ENCODE data around the gene FBLL1. TPM values are rescaled to one million over a fixed set of nuclear protein-coding genes. Genes with fewer than 3 reads are reported as not detected.
"Not testable (repeated sequence)": the region's sequence is repeated elsewhere in the genome, so short reads cannot be mapped to it uniquely, and the experiment has no call there.

Gene FBLL1
- total and polyA plus RNA-seq, 3 experiments from 2014 or later = not detected

- POLR2A ChIA-PET = no interaction called here
Measured at GRCh38 chr5:168531987-168532864, 3.1 kb downstream of the FBLL1 start.

GRCh38 chr5:168534351-168534750 is 5.2 kb downstream of the FBLL1 start:
- H3K27me3 ChIP-seq (ENCODE audit: insufficient read depth, low read length, poor library complexity, severe bottlenecking) = peaks cover 12% of the 10 kb centered on the region
- POLR2A ChIA-PET; H3K27ac ChIP-seq (ENCODE audit: low read depth, low read length); H3K36me3 ChIP-seq (ENCODE audit: insufficient read depth, low read length); DNase-seq; H3K4me1 ChIP-seq (ENCODE audit: insufficient read depth, low read length); H3K36me3 Mint-ChIP-seq; H3K9me3 Mint-ChIP-seq; H3K4me3 ChIP-seq (ENCODE audit: low read length); H3K9me3 ChIP-seq (ENCODE audit: low read length); H3K4me3 Mint-ChIP-seq; H3K27ac Mint-ChIP-seq: not testable (repeated sequence)
- Mint-ChIP-seq H3K27me3 (peaks cover 31 to 45% of the 10 kb centered on the region in 2 donors), H3K4me1 (peaks cover 3 to 10% (median 5%) of the 10 kb centered on the region in 3 donors)
- CTCF ChIA-PET = interaction anchor here (0.7 kb wide), 1 partner anchor 8 kb away, joined by 3 read pairs; no protein-coding TSS in a partner anchor

More at GRCh38 chr5:168531987-168532864, 3.1 kb downstream of the FBLL1 start:
- CTCF ChIA-PET = no interaction called here
- Histone ChIP-seq H3K36me3 (ENCODE audit: insufficient read depth, low read length) (no peaks in the 10 kb centered on the region), H3K4me1 (ENCODE audit: insufficient read depth, low read length) (no peaks in the 10 kb centered on the region), H3K27me3 (ENCODE audit: insufficient read depth, low read length, poor library complexity, severe bottlenecking) (peaks cover 18% of the 10 kb centered on the region), H3K27ac (ENCODE audit: low read depth, low read length) (no peak overlapping the region), H3K4me3 (ENCODE audit: low read length) (no peak overlapping the region), H3K9me3 (ENCODE audit: low read length) (no peaks in the 10 kb centered on the region)
- no peak for DNase-seq
- H3K4me1 Mint-ChIP-seq = peaks cover 8 to 15% (median 9%) of the 10 kb centered on the region in 3 donors
- H3K4me3 Mint-ChIP-seq = no peak overlapping the region
- no peak overlapping the region for H3K27ac Mint-ChIP-seq
- no peaks in the 10 kb centered on the region for H3K36me3 Mint-ChIP-seq
- H3K9me3 Mint-ChIP-seq = peaks cover 0 to 6% (median 0%) of the 10 kb centered on the region in 5 donors
- peaks cover 43 to 59% of the 10 kb centered on the region in 2 donors for H3K27me3 Mint-ChIP-seq

- Mint-ChIP-seq H3K4me3 (no peak overlapping the region), H3K9me3 (peaks cover 0 to 10% (median 5%) of the 10 kb centered on the region in 5 donors), H3K27ac (no peak overlapping the region), H3K27me3 (peaks cover 21 to 22% of the 10 kb centered on the region in 2 donors), H3K36me3 (no peaks in the 10 kb centered on the region), H3K4me1 (no peaks in the 10 kb centered on the region)
- H3K27ac ChIP-seq (ENCODE audit: low read depth, low read length) = no peak overlapping the region
- ChIA-PET CTCF (no interaction called here), POLR2A (no interaction called here)
- H3K9me3 ChIP-seq (ENCODE audit: low read length) = no peaks in the 10 kb centered on the region
- H3K4me1 ChIP-seq (ENCODE audit: insufficient read depth, low read length) = no peaks in the 10 kb centered on the region
- no peak overlapping the region for H3K4me3 ChIP-seq (ENCODE audit: low read length)
- DNase-seq = no peak
- no peaks in the 10 kb centered on the region for H3K27me3 ChIP-seq (ENCODE audit: insufficient read depth, low read length, poor library complexity, severe bottlenecking)
- H3K36me3 ChIP-seq (ENCODE audit: insufficient read depth, low read length) = no peaks in the 10 kb centered on the region
Measured at GRCh38 chr5:168537176-168537575, 8.1 kb downstream of the FBLL1 start.

- no peak for DNase-seq
- Mint-ChIP-seq H3K27me3 (no peaks in the 10 kb centered on the region), H3K9me3 (peaks cover 0 to 7% (median 0%) of the 10 kb centered on the region in 5 donors), H3K27ac (no peak overlapping the region), H3K4me3 (no peak overlapping the region), H3K36me3 (peaks cover 31 to 53% (median 43%) of the 10 kb centered on the region in 3 donors), H3K4me1 (peaks cover 4 to 14% (median 9%) of the 10 kb centered on the region in 3 donors)
- POLR2A ChIA-PET = no interaction called here
- no peak overlapping the region for H3K4me3 ChIP-seq (ENCODE audit: low read length)
- H3K36me3 ChIP-seq (ENCODE audit: insufficient read depth, low read length) = peaks cover 8% of the 10 kb centered on the region
- CTCF ChIA-PET = no interaction called here
- H3K9me3 ChIP-seq (ENCODE audit: low read length) = no peaks in the 10 kb centered on the region
- H3K4me1 ChIP-seq (ENCODE audit: insufficient read depth, low read length) = no peaks in the 10 kb centered on the region
- no peaks in the 10 kb centered on the region for H3K27me3 ChIP-seq (ENCODE audit: insufficient read depth, low read length, poor library complexity, severe bottlenecking)
- H3K27ac ChIP-seq (ENCODE audit: low read depth, low read length) = no peak overlapping the region
Measured at GRCh38 chr5:168549554-168549953, 20.4 kb downstream of the FBLL1 start.

GRCh38 chr5:168550656-168551055 is 21.6 kb downstream of the FBLL1 start:
- Histone ChIP-seq H3K27ac (ENCODE audit: low read depth, low read length) (no peak overlapping the region), H3K4me3 (ENCODE audit: low read length) (no peak overlapping the region), H3K9me3 (ENCODE audit: low read length) (no peaks in the 10 kb centered on the region), H3K27me3 (ENCODE audit: insufficient read depth, low read length, poor library complexity, severe bottlenecking) (no peaks in the 10 kb centered on the region), H3K36me3 (ENCODE audit: insufficient read depth, low read length) (peaks cover 8% of the 10 kb centered on the region), H3K4me1 (ENCODE audit: insufficient read depth, low read length) (no peaks in the 10 kb centered on the region)
- H3K4me3 Mint-ChIP-seq = no peak overlapping the region
- ChIA-PET CTCF (no interaction called here), POLR2A (no interaction called here)
- H3K9me3 Mint-ChIP-seq = peaks cover 0 to 5% (median 0%) of the 10 kb centered on the region in 5 donors
- H3K27me3 Mint-ChIP-seq = no peaks in the 10 kb centered on the region
- peaks cover 30 to 59% (median 38%) of the 10 kb centered on the region in 3 donors for H3K36me3 Mint-ChIP-seq
- peaks cover 4 to 14% (median 9%) of the 10 kb centered on the region in 3 donors for H3K4me1 Mint-ChIP-seq
- no peak overlapping the region for H3K27ac Mint-ChIP-seq
- no peak for DNase-seq

- DNase-seq = no peak
- no peak overlapping the region for H3K4me3 ChIP-seq (ENCODE audit: low read length)
- H3K36me3 Mint-ChIP-seq = peaks cover 27 to 68% (median 40%) of the 10 kb centered on the region in 3 donors
- no peak overlapping the region for H3K4me3 Mint-ChIP-seq
- no peaks in the 10 kb centered on the region for H3K27me3 ChIP-seq (ENCODE audit: insufficient read depth, low read length, poor library complexity, severe bottlenecking)
- peaks cover 4 to 14% (median 9%) of the 10 kb centered on the region in 3 donors for H3K4me1 Mint-ChIP-seq
- H3K9me3 Mint-ChIP-seq = peaks cover 0 to 5% (median 0%) of the 10 kb centered on the region in 5 donors
- no peak overlapping the region for H3K27ac ChIP-seq (ENCODE audit: low read depth, low read length)
- H3K9me3 ChIP-seq (ENCODE audit: low read length) = no peaks in the 10 kb centered on the region
- peaks cover 8% of the 10 kb centered on the region for H3K36me3 ChIP-seq (ENCODE audit: insufficient read depth, low read length)
- H3K27me3 Mint-ChIP-seq = no peaks in the 10 kb centered on the region
- POLR2A ChIA-PET = no interaction called here
- CTCF ChIA-PET = no interaction called here
- H3K4me1 ChIP-seq (ENCODE audit: insufficient read depth, low read length) = no peaks in the 10 kb centered on the region
- H3K27ac Mint-ChIP-seq = no peak overlapping the region
Measured at GRCh38 chr5:168552146-168552545, 23.0 kb downstream of the FBLL1 start.

- peaks cover 17 to 72% (median 31%) of the 10 kb centered on the region in 3 donors for H3K36me3 Mint-ChIP-seq
- no peaks in the 10 kb centered on the region for H3K9me3 ChIP-seq (ENCODE audit: low read length)
- H3K4me1 Mint-ChIP-seq = peaks cover 3 to 14% (median 9%) of the 10 kb centered on the region in 3 donors
- ChIA-PET POLR2A (no interaction called here), CTCF (no interaction called here)
- H3K9me3 Mint-ChIP-seq = no peaks in the 10 kb centered on the region
- no peaks in the 10 kb centered on the region for H3K4me1 ChIP-seq (ENCODE audit: insufficient read depth, low read length)
- no peak overlapping the region for H3K4me3 ChIP-seq (ENCODE audit: low read length)
- H3K4me3 Mint-ChIP-seq = no peak overlapping the region
- DNase-seq = no peak
- H3K27ac ChIP-seq (ENCODE audit: low read depth, low read length) = no peak overlapping the region
- no peaks in the 10 kb centered on the region for H3K27me3 ChIP-seq (ENCODE audit: insufficient read depth, low read length, poor library complexity, severe bottlenecking)
- H3K27me3 Mint-ChIP-seq = no peaks in the 10 kb centered on the region
- H3K27ac Mint-ChIP-seq = peak overlapping the region in 1 of 8 donors; percentile 64
- H3K36me3 ChIP-seq (ENCODE audit: insufficient read depth, low read length) = peaks cover 8% of the 10 kb centered on the region
Measured at GRCh38 chr5:168553377-168554130, 24.4 kb downstream of the FBLL1 start.

GRCh38 chr5:168557389-168557788 is 28.3 kb downstream of the FBLL1 start:
- CTCF ChIA-PET = no interaction called here
- Mint-ChIP-seq H3K4me1 (peaks cover 5 to 20% (median 12%) of the 10 kb centered on the region in 3 donors), H3K27me3 (no peaks in the 10 kb centered on the region), H3K4me3 (no peak overlapping the region), H3K9me3 (no peaks in the 10 kb centered on the region), H3K27ac (no peak overlapping the region), H3K36me3 (peaks cover 12 to 86% (median 29%) of the 10 kb centered on the region in 3 donors)
- no peaks in the 10 kb centered on the region for H3K9me3 ChIP-seq (ENCODE audit: low read length)
- peaks cover 8% of the 10 kb centered on the region for H3K36me3 ChIP-seq (ENCODE audit: insufficient read depth, low read length)
- H3K4me3 ChIP-seq (ENCODE audit: low read length) = no peak overlapping the region
- DNase-seq = no peak
- POLR2A ChIA-PET = no interaction called here
- H3K27me3 ChIP-seq (ENCODE audit: insufficient read depth, low read length, poor library complexity, severe bottlenecking) = no peaks in the 10 kb centered on the region
- H3K27ac ChIP-seq (ENCODE audit: low read depth, low read length) = no peak overlapping the region
- no peaks in the 10 kb centered on the region for H3K4me1 ChIP-seq (ENCODE audit: insufficient read depth, low read length)

Data from CD8-positive, alpha-beta memory T cell (primary cell).